DOHH2 (cell line): ENCODE data around the gene ANO6.
"Not testable (repeated sequence)": the region's sequence is repeated elsewhere in the genome, so short reads cannot be mapped to it uniquely, and the experiment has no call there.

Experiments
- H3F3A ChIP-seq: fragments of 200-600 bp; sonication (generic), shearing (Covaris generic); 2 replicates; pipeline ENCODE4 v1.6.0; 2016; ENCODE audit warnings: antibody characterized with exemption, mild to moderate bottlenecking; ENCODE audit not compliant: control insufficient read depth, insufficient read depth
- H3K27ac ChIP-seq: fragments of 200-600 bp; sonication (generic); 2 replicates; pipeline ENCODE4 v1.5.1; 2014; ENCODE audit warnings: low read depth, mild to moderate bottlenecking, low read length, moderate library complexity
- H3K27me3 ChIP-seq: fragments of 200-600 bp; sonication (generic); 2 replicates; pipeline ENCODE4 v1.6.1; 2014; ENCODE audit warnings: mild to moderate bottlenecking, low read length, mixed read lengths; ENCODE audit not compliant: control insufficient read depth
- H3K36me3 ChIP-seq: fragments of 200-600 bp; sonication (generic); 2 replicates; pipeline ENCODE4 v1.6.1; 2014; ENCODE audit warnings: mild to moderate bottlenecking, low read length, moderate library complexity, mixed read lengths; ENCODE audit not compliant: control insufficient read depth
- H3K4me1 ChIP-seq: fragments of 200-600 bp; sonication (generic); 2 replicates; pipeline ENCODE4 v1.6.1; 2014; ENCODE audit warnings: mild to moderate bottlenecking, low read length, mixed read lengths; ENCODE audit not compliant: control insufficient read depth
- H3K4me2 ChIP-seq: fragments of 200-600 bp; sonication (generic); 2 replicates; pipeline ENCODE4 v1.6.0; 2014; ENCODE audit warnings: mild to moderate bottlenecking, low read length, moderate library complexity
- H3K4me3 ChIP-seq: fragments of 200-600 bp; sonication (generic); 2 replicates; pipeline ENCODE4 v1.5.1; 2014; ENCODE audit warnings: mild to moderate bottlenecking, low read length, mixed read lengths
- H3K79me2 ChIP-seq: fragments of 200-600 bp; sonication (generic); 2 replicates; pipeline ENCODE4 v1.6.1; 2014; ENCODE audit warnings: mild to moderate bottlenecking, low read length, mixed read lengths; ENCODE audit not compliant: control insufficient read depth
- H3K9me2 ChIP-seq: fragments of 200-600 bp; sonication (generic); replicated peaks from 2 replicates; pipeline ENCODE4 v1.6.1; 2014; ENCODE audit warnings: mild to moderate bottlenecking, low read length, mixed read lengths; ENCODE audit not compliant: control insufficient read depth
- H3K9me3 ChIP-seq: fragments of 200-600 bp; sonication (generic); 2 replicates; pipeline ENCODE4 v1.6.1; 2014; ENCODE audit warnings: antibody characterized with exemption, low read length, mixed read lengths; ENCODE audit not compliant: control insufficient read depth, insufficient read depth
- H4K20me1 ChIP-seq: fragments of 200-600 bp; sonication (generic); 2 replicates; pipeline ENCODE4 v1.6.0; 2014; ENCODE audit warnings: low read depth, mild to moderate bottlenecking, antibody characterized with exemption, low read length, moderate library complexity; ENCODE audit not compliant: control insufficient read depth, insufficient read depth
- EZH2phosphoT487 ChIP-seq: fragments of 200-600 bp; sonication (generic); IDR thresholded peaks from 2 replicates; pipeline ENCODE4 v1.6.1; 2017; ENCODE audit warnings: borderline replicate concordance, mild to moderate bottlenecking, antibody characterized with exemption, low read length, moderate library complexity, mixed read lengths
- TF ChIP-seq, protein P1 (sequence below): fragments of 200-600 bp; sonication (generic); IDR thresholded peaks from one replicate; pipeline ENCODE4 v1.5.1; 2014; ENCODE audit warnings: antibody characterized with exemption, mild to moderate bottlenecking, low read depth, low read length; ENCODE audit not compliant: poor library complexity, severe bottlenecking

Gene ANO6

GRCh38 chr12:45310627-45310968, 94.7 kb downstream of the ANO6 start:
- no peaks in the 10 kb centered on the region for H3K9me2 ChIP-seq
- no peaks in the 10 kb centered on the region for H3K79me2 ChIP-seq
- peaks cover 2% of the 10 kb centered on the region; the same call in 1 of the 2 replicates for H3K36me3 ChIP-seq
- no peaks in the 10 kb centered on the region for H3F3A ChIP-seq
- H3K4me2 ChIP-seq: no peak overlapping the region
- H3K9me3 ChIP-seq: no peaks in the 10 kb centered on the region
- no peak for TF ChIP-seq EZH2phosphoT487
- TF ChIP-seq, protein P1, sequence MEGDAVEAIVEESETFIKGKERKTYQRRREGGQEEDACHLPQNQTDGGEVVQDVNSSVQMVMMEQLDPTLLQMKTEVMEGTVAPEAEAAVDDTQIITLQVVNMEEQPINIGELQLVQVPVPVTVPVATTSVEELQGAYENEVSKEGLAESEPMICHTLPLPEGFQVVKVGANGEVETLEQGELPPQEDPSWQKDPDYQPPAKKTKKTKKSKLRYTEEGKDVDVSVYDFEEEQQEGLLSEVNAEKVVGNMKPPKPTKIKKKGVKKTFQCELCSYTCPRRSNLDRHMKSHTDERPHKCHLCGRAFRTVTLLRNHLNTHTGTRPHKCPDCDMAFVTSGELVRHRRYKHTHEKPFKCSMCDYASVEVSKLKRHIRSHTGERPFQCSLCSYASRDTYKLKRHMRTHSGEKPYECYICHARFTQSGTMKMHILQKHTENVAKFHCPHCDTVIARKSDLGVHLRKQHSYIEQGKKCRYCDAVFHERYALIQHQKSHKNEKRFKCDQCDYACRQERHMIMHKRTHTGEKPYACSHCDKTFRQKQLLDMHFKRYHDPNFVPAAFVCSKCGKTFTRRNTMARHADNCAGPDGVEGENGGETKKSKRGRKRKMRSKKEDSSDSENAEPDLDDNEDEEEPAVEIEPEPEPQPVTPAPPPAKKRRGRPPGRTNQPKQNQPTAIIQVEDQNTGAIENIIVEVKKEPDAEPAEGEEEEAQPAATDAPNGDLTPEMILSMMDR: no peak
- no peaks in the 10 kb centered on the region for H4K20me1 ChIP-seq
- no peaks in the 10 kb centered on the region for H3K27me3 ChIP-seq
- H3K27ac ChIP-seq: no peak overlapping the region
- no peak overlapping the region for H3K4me3 ChIP-seq
- no peaks in the 10 kb centered on the region for H3K4me1 ChIP-seq

DNA sequence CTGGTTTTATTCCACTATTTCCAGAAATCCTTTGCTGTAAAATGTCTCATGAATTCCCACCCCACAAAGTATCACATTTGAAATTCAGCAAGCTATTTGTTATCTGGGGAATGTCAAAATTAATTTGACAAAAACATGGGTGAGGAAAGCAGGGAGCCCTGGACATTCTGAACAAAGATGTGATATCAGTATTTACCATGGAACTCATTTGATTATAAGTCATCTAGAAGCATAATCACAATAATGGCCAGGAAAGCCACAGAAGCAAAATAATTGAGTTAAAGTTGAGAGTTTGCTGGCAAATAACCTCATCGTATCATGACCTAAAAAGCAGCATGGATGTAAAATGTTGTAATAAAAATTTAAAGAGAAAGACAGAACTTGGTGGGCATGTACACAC, 96.1 kb downstream of the ANO6 start:
- H3K9me2 ChIP-seq: no peaks in the 10 kb centered on the region
- H3K4me3 ChIP-seq: no peak overlapping the region
- H3K27me3 ChIP-seq: no peaks in the 10 kb centered on the region
- H3K4me1 ChIP-seq: no peaks in the 10 kb centered on the region
- no peaks in the 10 kb centered on the region for H3K79me2 ChIP-seq
- no peaks in the 10 kb centered on the region for H3F3A ChIP-seq
- H3K9me3 ChIP-seq: no peaks in the 10 kb centered on the region
- H3K36me3 ChIP-seq: peaks cover 5% of the 10 kb centered on the region; the same call in 1 of the 2 replicates
- no peak overlapping the region for H3K27ac ChIP-seq
- TF ChIP-seq, protein P1: no peak
- no peak for TF ChIP-seq EZH2phosphoT487
- no peaks in the 10 kb centered on the region for H4K20me1 ChIP-seq
- H3K4me2 ChIP-seq: no peak overlapping the region

DNA sequence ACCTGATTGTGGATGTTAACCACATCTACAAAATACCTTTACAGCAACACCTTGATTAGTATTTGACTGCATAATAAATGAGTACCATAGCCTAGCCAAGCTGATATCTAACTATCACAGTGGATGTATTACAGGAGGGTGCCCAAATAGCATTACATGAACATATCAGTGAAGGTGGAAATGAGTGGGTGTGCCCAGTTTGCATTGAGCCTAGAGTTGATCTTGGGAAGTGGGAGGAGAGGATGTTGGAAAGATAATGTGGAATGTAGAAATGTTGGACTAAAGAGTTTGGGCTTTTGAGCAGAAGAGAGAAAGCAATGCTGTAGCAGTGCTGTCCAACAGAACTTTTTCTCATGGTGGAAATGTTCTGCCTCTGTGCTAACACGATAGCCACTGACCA, 98.9 kb downstream of the ANO6 start:
- Histone ChIP-seq H3K9me2 (no peaks in the 10 kb centered on the region), H3K79me2 (no peaks in the 10 kb centered on the region), H3K27ac (no peak overlapping the region), H3K27me3 (no peaks in the 10 kb centered on the region), H3F3A (no peaks in the 10 kb centered on the region), H4K20me1 (no peaks in the 10 kb centered on the region), H3K9me3 (no peaks in the 10 kb centered on the region), H3K4me2 (no peak overlapping the region), H3K4me3 (no peak overlapping the region), H3K36me3 (peaks cover 5% of the 10 kb centered on the region; the same call in 1 of the 2 replicates), H3K4me1 (no peaks in the 10 kb centered on the region)
- no peak for TF ChIP-seq EZH2phosphoT487
- TF ChIP-seq, protein P1: no peak

GRCh38 chr12:45315462-45315861, 99.6 kb downstream of the ANO6 start:
- H3K4me3 ChIP-seq: no peak overlapping the region
- no peak overlapping the region for H3K27ac ChIP-seq
- no peaks in the 10 kb centered on the region for H4K20me1 ChIP-seq
- H3K79me2 ChIP-seq: no peaks in the 10 kb centered on the region
- H3K9me2 ChIP-seq: no peaks in the 10 kb centered on the region
- no peak overlapping the region for H3K4me2 ChIP-seq
- H3K4me1 ChIP-seq: no peaks in the 10 kb centered on the region
- H3K27me3 ChIP-seq: no peaks in the 10 kb centered on the region
- H3K36me3 ChIP-seq: peaks cover 5% of the 10 kb centered on the region; the same call in 1 of the 2 replicates
- TF ChIP-seq, protein P1: no peak
- no peak for TF ChIP-seq EZH2phosphoT487
- no peaks in the 10 kb centered on the region for H3K9me3 ChIP-seq
- H3F3A ChIP-seq: no peaks in the 10 kb centered on the region

DNA sequence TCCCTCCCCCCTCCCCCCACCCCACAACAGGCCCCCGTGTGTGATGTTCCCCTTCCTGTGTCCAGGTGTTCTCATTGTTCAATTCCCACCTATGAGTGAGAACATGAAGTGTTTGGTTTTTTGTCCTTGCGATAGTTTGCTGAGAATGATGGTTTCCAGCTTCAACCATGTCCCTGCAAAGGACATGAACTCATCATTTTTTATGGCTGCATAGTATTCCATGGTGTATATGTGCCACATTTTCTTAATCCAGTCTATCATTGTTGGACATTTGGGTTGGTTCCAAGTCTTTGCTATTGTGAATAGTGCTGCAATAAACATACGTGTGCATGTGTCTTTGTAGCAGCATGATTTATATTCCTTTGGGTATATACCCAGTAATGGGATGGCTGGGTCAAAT, 101.4 kb downstream of the ANO6 start:
- not testable (repeated sequence) for H3K9me2 ChIP-seq, H3K4me2 ChIP-seq, H3K4me3 ChIP-seq, H3K27ac ChIP-seq, H4K20me1 ChIP-seq, H3K27me3 ChIP-seq, H3K79me2 ChIP-seq, H3K9me3 ChIP-seq, H3K4me1 ChIP-seq, H3K36me3 ChIP-seq, H3F3A ChIP-seq
